Measurements from ENCODE around the gene BABAM1. TPM values are rescaled to one million over a fixed set of nuclear protein-coding genes. Genes with fewer than 3 reads are reported as not detected.

Gene BABAM1
- total and polyA plus RNA-seq, 9 of the 15 experiments (the other 6 are each of a cell fraction or from before 2014, with no cell fraction given), result 14.7 to 160 (median 113) TPM

DNA sequence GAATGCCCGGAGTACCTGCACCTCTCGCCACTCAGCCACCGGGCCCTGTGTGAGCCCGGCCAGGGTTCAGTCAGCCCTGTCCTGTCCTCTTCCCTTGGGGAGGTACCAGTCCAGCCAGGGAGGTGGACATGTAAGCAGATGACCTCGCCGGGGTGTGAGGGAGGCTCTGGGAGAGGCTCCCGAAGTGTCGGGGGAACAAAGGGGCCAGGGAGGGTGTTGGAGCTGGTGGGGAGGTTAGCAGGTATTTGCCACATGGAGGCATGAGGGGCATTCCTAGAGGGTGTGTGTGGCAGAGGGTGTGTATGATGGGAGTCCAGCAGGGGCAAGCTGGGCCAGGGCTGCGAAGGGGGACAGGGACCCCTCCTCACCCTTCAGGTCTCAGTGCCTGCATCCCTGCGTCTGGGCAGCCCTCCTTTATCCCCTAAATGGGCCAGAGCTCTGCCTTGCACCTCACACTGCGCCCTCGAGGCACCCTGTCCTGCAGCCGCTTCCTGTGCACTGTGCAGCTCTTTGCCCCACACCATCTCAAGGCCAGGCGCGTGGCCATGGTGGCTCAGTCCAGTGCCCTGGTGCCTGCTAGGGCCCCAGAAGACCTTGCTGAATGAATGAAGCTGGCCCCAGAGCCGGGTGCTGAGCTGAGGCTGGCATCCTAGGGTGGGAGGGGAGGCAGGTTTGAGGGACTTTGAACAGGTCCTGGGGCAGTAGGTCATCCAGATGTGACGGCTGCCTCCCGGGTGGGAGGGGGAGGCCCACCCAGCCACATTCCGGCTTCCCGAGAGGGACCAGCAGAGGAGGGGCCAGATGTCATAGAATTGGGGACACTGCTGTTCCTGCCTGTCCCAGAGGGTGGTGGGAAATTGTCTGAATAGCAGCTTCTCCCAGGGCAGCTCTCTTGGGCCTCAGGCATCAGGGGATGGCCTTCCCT, 45.2 kb downstream of the BABAM1 start (continued):
- TF ChIP-seq SRSF1 (IDR thresholded peaks at IDR 0.05; ENCODE audit: low read depth, low read length) (no peak), HDAC1 (IDR thresholded peaks at IDR 0.05) (no peak), ZNF316 (IDR thresholded peaks at IDR 0.05) (no peak), MCM2 (IDR thresholded peaks at IDR 0.05; ENCODE audit: low read depth) (no peak), SOX6 (IDR thresholded peaks at IDR 0.05) (no peak)
- TF ChIP-seq, protein P1, sequence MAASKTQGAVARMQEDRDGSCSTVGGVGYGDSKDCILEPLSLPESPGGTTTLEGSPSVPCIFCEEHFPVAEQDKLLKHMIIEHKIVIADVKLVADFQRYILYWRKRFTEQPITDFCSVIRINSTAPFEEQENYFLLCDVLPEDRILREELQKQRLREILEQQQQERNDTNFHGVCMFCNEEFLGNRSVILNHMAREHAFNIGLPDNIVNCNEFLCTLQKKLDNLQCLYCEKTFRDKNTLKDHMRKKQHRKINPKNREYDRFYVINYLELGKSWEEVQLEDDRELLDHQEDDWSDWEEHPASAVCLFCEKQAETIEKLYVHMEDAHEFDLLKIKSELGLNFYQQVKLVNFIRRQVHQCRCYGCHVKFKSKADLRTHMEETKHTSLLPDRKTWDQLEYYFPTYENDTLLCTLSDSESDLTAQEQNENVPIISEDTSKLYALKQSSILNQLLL (CRISPR knock-in tag; IDR thresholded peaks at IDR 0.05; ENCODE audit: borderline replicate concordance), result no peak
- TF ChIP-seq, protein P2, sequence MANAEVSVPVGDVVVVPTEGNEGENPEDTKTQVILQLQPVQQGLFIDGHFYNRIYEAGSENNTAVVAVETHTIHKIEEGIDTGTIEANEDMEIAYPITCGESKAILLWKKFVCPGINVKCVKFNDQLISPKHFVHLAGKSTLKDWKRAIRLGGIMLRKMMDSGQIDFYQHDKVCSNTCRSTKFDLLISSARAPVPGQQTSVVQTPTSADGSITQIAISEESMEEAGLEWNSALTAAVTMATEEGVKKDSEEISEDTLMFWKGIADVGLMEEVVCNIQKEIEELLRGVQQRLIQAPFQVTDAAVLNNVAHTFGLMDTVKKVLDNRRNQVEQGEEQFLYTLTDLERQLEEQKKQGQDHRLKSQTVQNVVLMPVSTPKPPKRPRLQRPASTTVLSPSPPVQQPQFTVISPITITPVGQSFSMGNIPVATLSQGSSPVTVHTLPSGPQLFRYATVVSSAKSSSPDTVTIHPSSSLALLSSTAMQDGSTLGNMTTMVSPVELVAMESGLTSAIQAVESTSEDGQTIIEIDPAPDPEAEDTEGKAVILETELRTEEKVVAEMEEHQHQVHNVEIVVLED (CRISPR knock-in tag; IDR thresholded peaks at IDR 0.05), result no peak

Data from K562 (cell line).